Endodermal cell (in vitro differentiated cells): ENCODE data around the gene CCDC32. TPM values are rescaled to one million over a fixed set of nuclear protein-coding genes. Genes with fewer than 3 reads are reported as not detected.
A peak's percentile ranks its signal among the peaks of the same experiment; 100 is the strongest.

Experiments used
- DNase-seq: peaks from one replicate; pipeline ENCODE4 v3.0.0-alpha.2; 2017
- H3K27ac ChIP-seq: 2 replicates; pipeline ENCODE4 v1.5.1; 2013; ENCODE audit warnings: mild to moderate bottlenecking, low read depth, low read length, moderate library complexity
- H3K27me3 ChIP-seq: 2 replicates; pipeline ENCODE4 v1.6.1; 2013; ENCODE audit warnings: mild to moderate bottlenecking, low read length, moderate library complexity; ENCODE audit not compliant: insufficient read depth, control insufficient read depth, poor library complexity, severe bottlenecking
- H3K36me3 ChIP-seq: 2 replicates; pipeline ENCODE4 v1.7.0; 2013; ENCODE audit warnings: mild to moderate bottlenecking, low read length, moderate library complexity; ENCODE audit not compliant: control insufficient read depth, insufficient read depth
- H3K4me1 ChIP-seq: one replicate; pipeline ENCODE4 v1.7.0; 2013; ENCODE audit warnings: low read length; ENCODE audit not compliant: control insufficient read depth, insufficient read depth
- H3K4me3 ChIP-seq: 2 replicates; pipeline ENCODE4 v1.5.1; 2013; ENCODE audit warnings: mild to moderate bottlenecking, low read length, moderate library complexity
- H3K9ac ChIP-seq: 2 replicates; pipeline ENCODE4 v1.6.1; 2013; ENCODE audit warnings: mild to moderate bottlenecking, low read length, moderate library complexity; ENCODE audit not compliant: poor library complexity, severe bottlenecking; ENCODE audit errors: extremely low read depth
- H3K9me3 ChIP-seq: 2 replicates; pipeline ENCODE4 v1.6.1; 2013; ENCODE audit warnings: mild to moderate bottlenecking, low read length, moderate library complexity; ENCODE audit not compliant: control insufficient read depth
- H3K27ac Mint-ChIP-seq: 2 replicates; pipeline ENCODE4 v1.8.0; 2020; ENCODE audit warnings: mixed read lengths
- H3K27me3 Mint-ChIP-seq: 2 replicates; pipeline ENCODE4 v1.8.0; 2021; ENCODE audit warnings: mild to moderate bottlenecking, mixed read lengths; ENCODE audit not compliant: insufficient read depth
- H3K36me3 Mint-ChIP-seq: 2 replicates; pipeline ENCODE4 v1.8.0; 2020; ENCODE audit warnings: low read depth, mixed read lengths
- H3K4me1 Mint-ChIP-seq: 2 replicates; pipeline ENCODE4 v1.8.0; 2020; ENCODE audit warnings: mixed read lengths
- H3K4me3 Mint-ChIP-seq: 2 replicates; pipeline ENCODE4 v1.8.0; 2020; ENCODE audit warnings: mild to moderate bottlenecking, moderate library complexity, mixed read lengths
- H3K9me3 Mint-ChIP-seq: 2 replicates; pipeline ENCODE4 v1.8.0; 2020; ENCODE audit warnings: mild to moderate bottlenecking, mixed read lengths
- CTCF ChIP-seq: fragments of 200-600 bp; sonication (generic); conservative IDR thresholded peaks from 2 replicates; pipeline ENCODE4 v1.5.0; 2021; ENCODE audit warnings: antibody characterized with exemption, mild to moderate bottlenecking
- WGBS, 2 experiments: methylation state at CpG; one replicate each; pipeline versions ENCODE4 v1.1.5 to v1.1.7; 2013; ENCODE audit warnings: missing lambda C conversion rate in 2 of 2, mixed read lengths in 1 of 2; ENCODE audit not compliant: insufficient coverage in 1 of 2, insufficient read length in 1 of 2; 5-methylcytosine and 5-hydroxymethylcytosine counted together
- long read RNA-seq, 4 experiments: library from polyadenylated mRNA in 2 of 4; library from RNA in 1 of 4; library from capped mRNA in 1 of 4; stranded (forward) in 3 of 4; unstranded in 1 of 4; transcript quantifications; one replicate each; pipeline ENCODE4 v2.0.0, GENCODE V29; 2020 to 2021; ENCODE audit warnings: inconsistent platforms in 1 of 4
- polyA plus RNA-seq, 2 experiments: library from polyadenylated mRNA; stranded (reverse); fragments of 50-300 nt; gene quantifications; one replicate each; pipeline ENCODE4 v1.2.3, GENCODE V29; 2013
- total RNA-seq, 2 donors: library from RNA; stranded (reverse); fragmentation: NEBNext Ultra II Directional in 1 of 2; extraction: Animal tissue kit (Norgen Biotek cat#: 25700) in 1 of 2; gene quantifications; 2 replicates in 1 of 2; 3 replicates in 1 of 2; pipeline ENCODE4 v1.2.1, GENCODE V29; 2021

Gene CCDC32
- total RNA-seq, result 10 to 100 TPM; 14.9 to 16.8 TPM
- 20.6 TPM for polyA plus RNA-seq (2013, experiment 1 of 2)
- polyA plus RNA-seq (2013, experiment 2 of 2), result 21.0 TPM
- long read RNA-seq, experiment 1, partial matches to known transcripts, result 2 of 4 reads
- long read RNA-seq, experiment 1, other reads (novel, unspliced or antisense), result 2 of 4 reads
- long read RNA-seq, experiment 2, transcript CCDC32-202 (4 exons, 1,519 nt), result major isoform, 12 of 17 reads
- long read RNA-seq, experiment 2, partial matches to known transcripts, result 0 of 17 reads
- long read RNA-seq, experiment 2, other reads (novel, unspliced or antisense), result 4 of 17 reads
- long read RNA-seq, experiment 3, transcript CCDC32-202 (4 exons, 1,519 nt), result major isoform, 36 of 46 reads
- long read RNA-seq, experiment 3, partial matches to known transcripts, result 4 of 46 reads
- long read RNA-seq, experiment 3, other reads (novel, unspliced or antisense), result 1 of 46 reads
- long read RNA-seq, experiment 4, transcript CCDC32-202 (4 exons, 1,519 nt), result major isoform, 19 of 27 reads
- long read RNA-seq, experiment 4, partial matches to known transcripts, result 0 of 27 reads
- long read RNA-seq, experiment 4, other reads (novel, unspliced or antisense), result 6 of 27 reads

- Histone ChIP-seq H3K9me3 (no peaks in the 10 kb centered on the region), H3K9ac (peak within 1 kb of the TSS; percentile 84), H3K4me1 (no peaks in the 10 kb centered on the region), H3K27ac (peak within 1 kb of the TSS; percentile 55), H3K4me3 (peak within 1 kb of the TSS; percentile 93), H3K27me3 (no peaks in the 10 kb centered on the region), H3K36me3 (peaks cover 9% of the 10 kb centered on the region)
- no peak for TF ChIP-seq CTCF
- H3K36me3 Mint-ChIP-seq, result peaks cover 4% of the 10 kb centered on the region
- peaks cover 1% of the 10 kb centered on the region for H3K27me3 Mint-ChIP-seq
- peak within 1 kb of the TSS; percentile 98 for H3K27ac Mint-ChIP-seq
- peaks cover 13% of the 10 kb centered on the region for H3K4me1 Mint-ChIP-seq
- DNase-seq, result peak; percentile 99
- no peaks in the 10 kb centered on the region for H3K9me3 Mint-ChIP-seq
- WGBS, 2 experiments, result 2 to 3% methylated on average over 17 to 40 of the region's 40 CpGs
- peak within 1 kb of the TSS; percentile 94 for H3K4me3 Mint-ChIP-seq
Observed at GRCh38 chr15:40564591-40565332, at the start of gene CCDC32. TSS of gene CCDC32 (minus strand) at chr15:40565042. CDS start at chr15:40563015, 2,027 bp downstream.

- Histone ChIP-seq H3K36me3 (peaks cover 16% of the 10 kb centered on the region), H3K9me3 (no peaks in the 10 kb centered on the region), H3K4me3 (no peak overlapping the region), H3K9ac (no peak overlapping the region), H3K27ac (no peak overlapping the region), H3K4me1 (no peaks in the 10 kb centered on the region), H3K27me3 (no peaks in the 10 kb centered on the region)
- WGBS, 2 experiments, result 75% methylated on average over 3 of the region's 5 CpGs; no CpG with 5 or more reads in 1 of the 2 experiments
- Mint-ChIP-seq H3K9me3 (no peaks in the 10 kb centered on the region), H3K4me3 (no peak overlapping the region), H3K27ac (no peak overlapping the region), H3K27me3 (no peaks in the 10 kb centered on the region), H3K4me1 (no peaks in the 10 kb centered on the region), H3K36me3 (peaks cover 13% of the 10 kb centered on the region)
- TF ChIP-seq CTCF, result no peak
- DNase-seq, result no peak
Observed at GRCh38 chr15:40613080-40613479, 48.2 kb upstream of the CCDC32 start.

- Histone ChIP-seq H3K27me3 (no peaks in the 10 kb centered on the region), H3K9ac (no peak overlapping the region), H3K27ac (no peak overlapping the region), H3K9me3 (no peaks in the 10 kb centered on the region), H3K4me1 (no peaks in the 10 kb centered on the region), H3K4me3 (no peak overlapping the region), H3K36me3 (peaks cover 16% of the 10 kb centered on the region)
- no peak for TF ChIP-seq CTCF
- Mint-ChIP-seq H3K27me3 (no peaks in the 10 kb centered on the region), H3K4me1 (no peaks in the 10 kb centered on the region), H3K27ac (no peak overlapping the region), H3K36me3 (no peaks in the 10 kb centered on the region), H3K4me3 (no peak overlapping the region), H3K9me3 (no peaks in the 10 kb centered on the region)
- no peak for DNase-seq
Observed at GRCh38 chr15:40603935-40604334, 39.1 kb upstream of the CCDC32 start.
